Forelimb muscle (tissue), 1 donor: Measurements from ENCODE around the gene PTOV1. TPM values are rescaled to one million over a fixed set of nuclear protein-coding genes. Genes with fewer than 3 reads are reported as not detected.

ENCODE experiments used
- DNase-seq: peaks from one replicate; pipeline ENCODE4 v3.0.0-alpha.2; 2013; ENCODE audit warnings: low read depth
- polyA plus RNA-seq: library from polyadenylated mRNA; unstranded; fragments of 120-200 nt; gene quantifications from one replicate; pipeline ENCODE4 v1.2.1, GENCODE V29; 2013; ENCODE audit not compliant: insufficient read length

The PTOV1 gene
- polyA plus RNA-seq, 1 donor, result 195 TPM

- DNase-seq, result no peak
Measured at GRCh38 chr19:49888510-49888824, 37.5 kb downstream of the PTOV1 start.

- no peak for DNase-seq
Measured at GRCh38 chr19:49889038-49889686, 38.2 kb downstream of the PTOV1 start.

- no peak for DNase-seq
Measured at GRCh38 chr19:49889687-49890348, 38.9 kb downstream of the PTOV1 start.

- DNase-seq, result no peak
Measured at GRCh38 chr19:49890349-49891311, 39.7 kb downstream of the PTOV1 start.

GRCh38 chr19:49891393-49891792 lies 40.4 kb downstream of the PTOV1 start:
- DNase-seq, result no peak

- DNase-seq, result no peak
Measured at GRCh38 chr19:49892716-49893115, 41.8 kb downstream of the PTOV1 start.

- no peak for DNase-seq
Measured at GRCh38 chr19:49894011-49894664, 43.2 kb downstream of the PTOV1 start.

- no peak for DNase-seq
Measured at GRCh38 chr19:49894879-49895565, 44.1 kb downstream of the PTOV1 start.

GRCh38 chr19:49895566-49896297 lies 44.8 kb downstream of the PTOV1 start:
- DNase-seq, result no peak

- DNase-seq, result no peak
Measured at GRCh38 chr19:49896863-49897621, 46.1 kb downstream of the PTOV1 start, which contains the start of gene IL4I1. Gene IL4I1, minus strand, starts transcription at chr19:49896887. Its CDS starts 727 bp downstream, at chr19:49896160.

- DNase-seq, result no peak
Measured at GRCh38 chr19:49904136-49904535, 53.2 kb downstream of the PTOV1 start.

- no peak for DNase-seq
Measured at GRCh38 chr19:49906879-49907564, 56.1 kb downstream of the PTOV1 start.

GRCh38 chr19:49907745-49908446 lies 56.9 kb downstream of the PTOV1 start:
- no peak for DNase-seq

GRCh38 chr19:49908480-49909420 lies 57.8 kb downstream of the PTOV1 start:
- DNase-seq, result no peak

GRCh38 chr19:49910179-49910578 lies 59.2 kb downstream of the PTOV1 start:
- DNase-seq, result no peak
